Motor neuron (in vitro differentiated cells): ENCODE data around the gene SPOCK2. TPM values are rescaled to one million over a fixed set of nuclear protein-coding genes. Genes with fewer than 3 reads are reported as not detected.
"Not testable (repeated sequence)": the region's sequence is repeated elsewhere in the genome, so short reads cannot be mapped to it uniquely, and the experiment has no call there.

Source experiments
- ATAC-seq, 8 experiments: fragments of 200-7000 bp; cut with Tn5 transposase; replicated peaks in 6 of 8; 2 replicates each; pipeline ENCODE4 v1.8.0; 2021; ENCODE audit warnings: mild to moderate bottlenecking in 8 of 8, moderate library complexity in 8 of 8
- H3K27ac ChIP-seq, 2 donors: fragments of 250-450 bp; sonication (Bioruptor Pico); 2 replicates each; pipeline ENCODE4 v1.9.0; 2021; ENCODE audit warnings: antibody characterized with exemption in 2 of 2, mild to moderate bottlenecking in 2 of 2, moderate library complexity in 1 of 2
- H3K4me1 ChIP-seq, 2 donors: fragments of 250-450 bp; sonication (Bioruptor Pico); replicated peaks in 1 of 2; 2 replicates each; pipeline ENCODE4 v1.6.1; 2021; ENCODE audit warnings: antibody characterized with exemption in 2 of 2, mild to moderate bottlenecking in 2 of 2, moderate library complexity in 1 of 2
- H3K4me3 ChIP-seq, 5 donors: fragments of 250-450 bp; sonication (Bioruptor Pico); 2 replicates each; pipeline ENCODE4 v1.9.0; 2021; ENCODE audit warnings: antibody characterized with exemption in 5 of 5, mild to moderate bottlenecking in 5 of 5, moderate library complexity in 4 of 5
- WGBS, 10 experiments: fragments of 450-650 bp; shearing (Covaris generic); methylation state at CpG; one replicate each; pipeline ENCODE4 v1.0.0; 2022; 5-methylcytosine and 5-hydroxymethylcytosine counted together
- in situ Hi-C, 9 experiments: fragments of 400-800 bp; cut with MboI; loops; one replicate each; pipeline ENCODE4 v1.15.0; 2021; ENCODE audit warnings: low sequenced_read_pairs in 9 of 9, low pct_unique_long_range_greater_than_20kb in 2 of 9; ENCODE audit not compliant: unreplicated experiment in 9 of 9
- total RNA-seq, 8 experiments: library from RNA; unstranded; fragments of 300-600 nt; gene quantifications; 2 replicates each; pipeline versions ENCODE4 v1.2.3 to v1.2.4, GENCODE V29; 2022

The SPOCK2 gene
- total RNA-seq, 8 experiments from 2014 or later = 0.58 to 93.2 (median 23.3) TPM

GRCh38 chr10:72122221-72122620 is 33.9 kb upstream of the SPOCK2 start:
- no peak for ATAC-seq
- H3K4me1 ChIP-seq = peaks cover 11 to 15% of the 10 kb centered on the region in 2 donors
- H3K4me3 ChIP-seq = no peak overlapping the region
- 100% methylated on average over 2 of the region's 4 CpGs; no CpG with 5 or more reads in 7 of the 10 experiments for WGBS, 10 experiments
- in situ Hi-C loops = no loop called here
- H3K27ac ChIP-seq = no peak overlapping the region

- Histone ChIP-seq H3K27ac (no peak overlapping the region), H3K4me3 (no peak overlapping the region), H3K4me1 (peaks cover 3 to 8% of the 10 kb centered on the region in 2 donors)
- whole genome bisulfite sequencing, 10 experiments = 78 to 100% (median 100%) methylated on average over 1 of the region's 1 CpG
- no peak for ATAC-seq
- in situ Hi-C loops = no loop called here
Measured at GRCh38 chr10:72121389-72121788, 33.0 kb upstream of the SPOCK2 start.

- Histone ChIP-seq H3K4me1 (no peaks in the 10 kb centered on the region), H3K27ac (no peak overlapping the region), H3K4me3 (no peak overlapping the region)
- 65 to 100% (median 88%) methylated on average over 2 of the region's 2 CpGs for WGBS, 10 experiments
- ATAC-seq = no peak
- in situ Hi-C loops = no loop called here
Measured at GRCh38 chr10:72116372-72116771, 28.0 kb upstream of the SPOCK2 start.

GRCh38 chr10:72114706-72115450 is 26.5 kb upstream of the SPOCK2 start:
- 50 to 96% (median 85%) methylated on average over 1 to 2 of the region's 2 CpGs; no CpG with 5 or more reads in 2 of the 10 experiments for WGBS, 10 experiments
- ATAC-seq = no peak
- Histone ChIP-seq H3K4me1 (peaks cover 10 to 12% of the 10 kb centered on the region in 2 donors), H3K4me3 (no peak overlapping the region), H3K27ac (no peak overlapping the region)
- in situ Hi-C loops = no loop called here

- in situ Hi-C loops = no loop called here
- Histone ChIP-seq H3K27ac (no peak overlapping the region), H3K4me3 (no peak overlapping the region), H3K4me1 (peaks cover 32 to 35% of the 10 kb centered on the region in 2 donors)
- ATAC-seq = peak in 5 of 8 experiments; percentile 37 to 71 (median 46)
- WGBS, 10 experiments = 73 to 100% (median 93%) methylated on average over 1 to 9 of the region's 11 CpGs; no CpG with 5 or more reads in 3 of the 10 experiments
Measured at GRCh38 chr10:72110673-72111401, 22.5 kb upstream of the SPOCK2 start.

- no peak for ATAC-seq
- Histone ChIP-seq H3K4me1 (peaks cover 43 to 47% of the 10 kb centered on the region in 2 donors), H3K4me3 (no peak overlapping the region), H3K27ac (no peak overlapping the region)
- 84 to 100% (median 95%) methylated on average over 1 to 8 of the region's 8 CpGs; no CpG with 5 or more reads in 2 of the 10 experiments for WGBS, 10 experiments
- in situ Hi-C loops = no loop called here
Measured at GRCh38 chr10:72109636-72110157, 21.3 kb upstream of the SPOCK2 start.

- in situ Hi-C loops = no loop called here
- no peak overlapping the region for H3K27ac ChIP-seq
- ATAC-seq = peak in 5 of 8 experiments; percentile 23 to 62 (median 51)
- no peak overlapping the region for H3K4me3 ChIP-seq
- peaks cover 48 to 53% of the 10 kb centered on the region in 2 donors for H3K4me1 ChIP-seq
- 0 to 88% (median 80%) methylated on average over 1 of the region's 1 CpG; no CpG with 5 or more reads in 5 of the 10 experiments for WGBS, 10 experiments
Measured at GRCh38 chr10:72108830-72109635, 20.7 kb upstream of the SPOCK2 start.

GRCh38 chr10:72108004-72108370 is 19.6 kb upstream of the SPOCK2 start:
- ATAC-seq, H3K4me3 ChIP-seq, in situ Hi-C loops, H3K27ac ChIP-seq: not testable (repeated sequence)
- peaks cover 50 to 56% of the 10 kb centered on the region in 2 donors for H3K4me1 ChIP-seq
- WGBS, 10 experiments = 83 to 100% (median 100%) methylated on average over 1 to 3 of the region's 3 CpGs; no CpG with 5 or more reads in 1 of the 10 experiments

- H3K27ac ChIP-seq = no peak overlapping the region
- no peak for ATAC-seq
- no peak overlapping the region for H3K4me3 ChIP-seq
- peaks cover 50 to 56% of the 10 kb centered on the region in 2 donors for H3K4me1 ChIP-seq
- 44 to 100% (median 73%) methylated on average over 1 to 3 of the region's 3 CpGs; no CpG with 5 or more reads in 1 of the 10 experiments for WGBS, 10 experiments
- in situ Hi-C loops = no loop called here
Measured at GRCh38 chr10:72107325-72108003, 19.1 kb upstream of the SPOCK2 start.

- Histone ChIP-seq H3K27ac (peak overlapping the region; percentile 54 to 85), H3K4me3 (no peak overlapping the region), H3K4me1 (peaks cover 50 to 56% of the 10 kb centered on the region in 2 donors)
- in situ Hi-C loops = no loop called here
- WGBS, 10 experiments = 45 to 100% (median 96%) methylated on average over 1 to 2 of the region's 2 CpGs
- ATAC-seq = no peak
Measured at GRCh38 chr10:72106896-72107295, 18.5 kb upstream of the SPOCK2 start.

- in situ Hi-C loops = no loop called here
- peak in 5 of 8 experiments; percentile 16 to 68 (median 35) for ATAC-seq
- 50 to 100% (median 83%) methylated on average over 1 to 2 of the region's 2 CpGs; no CpG with 5 or more reads in 1 of the 10 experiments for WGBS, 10 experiments
- H3K4me1 ChIP-seq = peaks cover 50 to 56% of the 10 kb centered on the region in 2 donors
- H3K4me3 ChIP-seq = no peak overlapping the region
- H3K27ac ChIP-seq = peak overlapping the region; percentile 57 to 85
Measured at GRCh38 chr10:72106154-72106849, 18.0 kb upstream of the SPOCK2 start.
